ENCODE measurements around the gene STN1.
A peak's percentile ranks its signal among the peaks of the same experiment; 100 is the strongest.

The STN1 gene

DNA sequence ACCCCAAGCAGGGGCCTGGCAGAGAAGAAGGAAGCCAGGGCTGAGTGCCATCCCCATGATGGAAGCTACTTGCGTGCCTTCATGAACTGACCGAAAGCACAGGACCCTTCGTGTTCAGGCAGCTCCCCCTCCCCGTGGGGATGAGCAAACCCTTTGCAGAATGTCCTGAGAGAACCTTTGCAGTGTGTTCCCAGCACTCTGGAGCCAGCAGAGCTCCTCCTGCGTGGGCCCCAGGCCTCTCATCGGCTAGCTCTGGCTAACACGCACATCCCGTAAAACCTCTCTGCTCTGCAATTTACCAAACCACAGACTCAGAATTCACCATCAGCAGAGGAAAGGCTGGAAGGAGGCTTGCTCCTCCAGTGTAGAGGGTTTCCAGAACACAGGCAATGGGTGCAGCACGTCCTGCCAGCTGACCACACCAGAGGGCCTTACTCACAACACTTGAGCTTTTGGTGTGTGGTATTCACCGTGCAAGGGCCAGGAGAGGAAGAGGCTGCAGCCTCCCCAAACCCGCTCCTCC, 65.7 kb downstream of the STN1 start:
- Histone ChIP-seq H3K9me3 (no peaks in the 10 kb centered on the region), H3K36me3 (no peaks in the 10 kb centered on the region), H3K27me3 (no peaks in the 10 kb centered on the region), H3K4me3 (ENCODE audit: low read depth, low read length) (no peak overlapping the region), H3K4me1 (peaks cover 3% of the 10 kb centered on the region)
- DNase-seq = no peak
- no peak for TF ChIP-seq CTCF (IDR thresholded peaks at IDR 0.05; ENCODE audit: low read depth, low read length)

DNA sequence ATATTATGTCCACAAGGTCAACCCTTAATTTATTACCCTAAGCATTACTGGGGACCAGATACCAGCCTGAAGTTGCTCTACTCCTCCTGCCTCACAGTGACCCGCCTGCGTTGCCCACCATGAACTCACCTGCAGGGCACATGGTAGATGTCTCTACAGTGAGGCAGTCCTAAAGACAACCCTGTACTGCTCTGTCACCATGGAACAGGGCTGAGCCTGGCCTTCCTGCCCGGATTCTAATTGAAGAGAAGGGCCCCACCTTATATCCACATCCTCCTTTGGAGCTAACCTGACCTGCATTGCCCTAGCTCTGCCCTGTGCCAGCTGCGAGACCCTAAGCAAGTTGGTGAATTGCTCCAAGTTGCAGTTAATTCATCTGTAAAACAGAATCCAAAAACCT, 66.7 kb downstream of the STN1 start:
- DNase-seq = no peak
- Histone ChIP-seq H3K36me3 (no peaks in the 10 kb centered on the region), H3K4me3 (ENCODE audit: low read depth, low read length) (no peak overlapping the region), H3K9me3 (no peaks in the 10 kb centered on the region), H3K4me1 (peaks cover 3% of the 10 kb centered on the region), H3K27me3 (no peaks in the 10 kb centered on the region)
- TF ChIP-seq CTCF (IDR thresholded peaks at IDR 0.05; ENCODE audit: low read depth, low read length) = no peak

DNA sequence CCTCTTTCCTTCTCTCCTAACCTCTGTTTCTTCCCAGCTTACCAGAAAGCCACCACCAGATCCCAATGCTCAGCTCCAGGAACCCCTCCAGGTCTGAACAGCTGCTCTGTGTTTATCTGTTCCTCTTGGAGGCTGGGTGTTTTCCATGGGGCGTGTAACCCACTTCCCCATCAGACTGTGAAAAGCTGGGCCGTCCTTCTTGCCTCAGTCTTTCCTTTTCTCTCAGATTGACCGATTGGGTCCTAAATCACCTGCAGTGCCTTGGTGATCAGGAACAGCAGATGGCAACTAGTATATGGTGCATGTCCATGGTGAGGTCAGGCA, 67.5 kb downstream of the STN1 start:
- H3K36me3 ChIP-seq = no peaks in the 10 kb centered on the region
- no peaks in the 10 kb centered on the region for H3K27me3 ChIP-seq
- DNase-seq = no peak
- H3K4me3 ChIP-seq (ENCODE audit: low read depth, low read length) = no peak overlapping the region
- peaks cover 3% of the 10 kb centered on the region for H3K4me1 ChIP-seq
- no peaks in the 10 kb centered on the region for H3K9me3 ChIP-seq
- TF ChIP-seq CTCF (IDR thresholded peaks at IDR 0.05; ENCODE audit: low read depth, low read length) = no peak

- Histone ChIP-seq H3K36me3 (no peaks in the 10 kb centered on the region), H3K4me1 (peaks cover 3% of the 10 kb centered on the region), H3K4me3 (ENCODE audit: low read depth, low read length) (no peak overlapping the region), H3K27me3 (no peaks in the 10 kb centered on the region), H3K9me3 (no peaks in the 10 kb centered on the region)
- DNase-seq = no peak
- TF ChIP-seq CTCF (IDR thresholded peaks at IDR 0.05; ENCODE audit: low read depth, low read length) = no peak
Observed at GRCh38 chr10:103849880-103850571, 68.0 kb downstream of the STN1 start.

- H3K4me1 ChIP-seq = peaks cover 3% of the 10 kb centered on the region
- no peak for DNase-seq
- no peaks in the 10 kb centered on the region for H3K36me3 ChIP-seq
- no peak overlapping the region for H3K4me3 ChIP-seq (ENCODE audit: low read depth, low read length)
- H3K27me3 ChIP-seq = no peaks in the 10 kb centered on the region
- no peaks in the 10 kb centered on the region for H3K9me3 ChIP-seq
- no peak for TF ChIP-seq CTCF (IDR thresholded peaks at IDR 0.05; ENCODE audit: low read depth, low read length)
Observed at GRCh38 chr10:103849212-103849877, 68.6 kb downstream of the STN1 start.

DNA sequence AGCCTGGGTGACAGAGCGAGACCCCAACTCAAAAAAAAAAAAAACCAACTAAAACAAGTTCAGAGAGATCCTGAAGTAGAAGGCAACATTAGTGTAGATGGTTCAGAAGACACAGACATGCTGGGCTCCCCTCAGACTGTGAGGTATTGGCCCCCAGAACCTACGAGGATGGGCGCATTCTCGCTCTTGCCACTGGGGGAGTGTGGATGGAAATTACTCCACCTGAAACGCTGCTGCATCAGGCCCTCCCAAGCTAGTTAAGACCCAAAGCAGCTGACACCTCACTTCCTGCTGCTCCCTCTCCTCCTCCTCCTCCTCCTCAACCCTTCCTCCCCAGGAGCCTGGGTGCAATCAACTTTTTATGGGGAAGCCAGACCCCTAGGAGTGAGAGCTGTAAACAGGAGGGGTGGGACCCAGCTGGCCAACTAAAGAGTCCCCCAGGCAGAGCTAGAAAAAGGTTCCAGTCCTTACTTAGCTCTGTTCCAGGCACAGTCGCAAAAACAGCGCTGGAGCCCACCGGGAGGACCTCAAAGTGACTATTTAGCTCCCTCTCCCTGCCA, 70.0 kb downstream of the STN1 start:
- Histone ChIP-seq H3K9me3 (no peaks in the 10 kb centered on the region), H3K4me3 (ENCODE audit: low read depth, low read length) (no peak overlapping the region), H3K27me3 (no peaks in the 10 kb centered on the region), H3K36me3 (no peaks in the 10 kb centered on the region), H3K4me1 (peaks cover 3% of the 10 kb centered on the region)
- DNase-seq = no peak
- TF ChIP-seq CTCF (IDR thresholded peaks at IDR 0.05; ENCODE audit: low read depth, low read length) = peak; percentile 24; the same call in 1 of the 2 replicates

Data from BE2C (cell line).